SH-SY5Y (cell line): Measurements from ENCODE around the gene NME7.

ENCODE experiments used
- GATA2 ChIP-seq: IDR thresholded peaks from 2 replicates; pipeline ENCODE4 v1.6.1; 2011; ENCODE audit warnings: mild to moderate bottlenecking, low read depth, low read length
- GATA3 ChIP-seq: IDR thresholded peaks from 2 replicates; pipeline ENCODE4 v1.6.1; 2011; ENCODE audit warnings: low read depth, mild to moderate bottlenecking, low read length, moderate library complexity

The NME7 gene

GRCh38 chr1:169367686-169368405 lies at the start of gene NME7, which contains the start of gene BLZF1:
TSS of gene NME7 (minus strand) at chr1:169367797. CDS start at chr1:169367710, 87 bp downstream.
TSS of gene BLZF1 (plus strand) at chr1:169368195. CDS start at chr1:169369523, 1,328 bp downstream.
- TF ChIP-seq GATA3 (no peak), GATA2 (no peak)

DNA sequence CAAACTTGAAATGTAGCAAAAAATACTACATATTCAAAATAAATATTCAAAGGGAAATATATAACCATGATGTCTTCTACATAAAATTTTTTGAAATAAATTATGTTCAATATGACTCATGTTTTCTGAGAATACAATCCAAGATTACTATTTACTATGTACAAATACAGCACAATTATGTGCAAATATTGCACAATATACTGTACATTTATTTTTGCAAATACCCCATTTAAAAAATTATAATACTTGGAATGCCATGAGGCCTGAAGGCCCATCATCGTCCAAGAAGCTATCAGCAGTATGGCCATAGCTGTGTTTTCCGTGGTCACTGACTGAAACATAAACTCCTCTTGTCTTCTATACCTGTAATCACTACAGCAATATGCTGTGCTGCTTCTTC lies 47.4 kb upstream of the NME7 start:
- TF ChIP-seq GATA3 (no peak), GATA2 (no peak)

DNA sequence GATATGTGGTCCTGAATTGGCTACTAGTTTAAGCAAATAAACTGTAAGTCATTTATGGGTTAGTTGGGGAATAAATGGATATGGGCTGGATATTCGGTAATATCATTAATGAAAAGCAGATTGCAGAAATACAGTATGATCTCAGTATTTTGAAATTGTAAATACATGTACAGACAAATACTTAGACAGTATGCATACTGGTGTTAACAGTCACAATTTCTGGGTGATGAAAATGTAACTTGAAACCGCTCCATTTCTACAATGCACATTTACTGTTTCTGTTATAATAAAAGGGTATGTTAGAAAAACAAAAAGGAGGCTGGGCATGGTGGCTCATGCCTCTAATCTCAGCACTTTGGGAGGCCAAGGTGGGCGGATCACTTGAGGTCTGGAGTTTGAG lies 28.4 kb upstream of the NME7 start:
- TF ChIP-seq GATA2 (no peak), GATA3 (no peak)

GRCh38 chr1:169392406-169392805 lies 24.8 kb upstream of the NME7 start:
- no peak for TF ChIP-seq GATA3

GRCh38 chr1:169390303-169390702 lies 22.7 kb upstream of the NME7 start:
- no peak for TF ChIP-seq GATA3
- no peak for TF ChIP-seq GATA2

- TF ChIP-seq GATA3, result no peak
- TF ChIP-seq GATA2, result no peak
Observed at GRCh38 chr1:169387399-169387798, 19.8 kb upstream of the NME7 start.

DNA sequence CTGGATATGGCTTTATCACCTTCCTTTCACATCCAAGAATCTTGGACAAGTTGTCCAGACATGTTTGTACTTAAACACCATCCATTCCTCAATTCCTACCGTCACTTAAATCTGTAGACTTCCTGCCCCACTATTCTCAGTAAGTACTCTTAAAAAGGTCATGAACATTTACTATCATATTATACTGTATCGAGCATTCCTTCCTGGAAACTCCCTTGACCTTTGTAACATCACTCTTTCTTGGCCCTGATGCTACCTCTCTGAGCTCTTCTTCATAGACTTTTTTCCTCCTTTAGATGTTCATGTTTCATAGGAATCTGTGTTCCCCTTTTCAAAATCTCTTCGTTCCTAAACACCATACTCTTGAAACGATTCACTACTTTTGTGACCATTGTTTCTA lies 15.9 kb upstream of the NME7 start:
- TF ChIP-seq GATA3, result no peak
- TF ChIP-seq GATA2, result no peak

- TF ChIP-seq GATA2 (no peak), GATA3 (no peak)
Observed at GRCh38 chr1:169381162-169381561, 13.6 kb upstream of the NME7 start.

- TF ChIP-seq GATA3, result no peak
- no peak for TF ChIP-seq GATA2
Observed at GRCh38 chr1:169371404-169371803, 3.8 kb upstream of the NME7 start.

DNA sequence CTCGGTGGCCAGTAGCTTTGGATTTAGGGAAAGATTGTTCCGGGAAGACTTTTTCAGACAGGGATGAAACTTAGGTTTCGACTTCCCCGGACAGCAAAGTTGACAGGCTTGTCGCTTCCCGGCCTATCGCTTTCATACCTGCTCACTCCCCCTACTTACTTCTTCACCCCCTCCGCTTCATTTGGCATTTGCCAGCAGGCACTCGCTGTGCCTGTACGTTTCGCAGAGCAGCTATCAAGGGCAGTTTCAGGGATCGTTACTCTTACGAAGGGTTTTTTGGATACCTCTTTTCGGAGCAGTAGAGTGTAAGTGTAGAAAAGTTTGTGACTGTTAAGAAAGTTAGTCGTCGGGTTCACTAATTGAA lies 791 bp upstream of the NME7 start:
- no peak for TF ChIP-seq GATA2

DNA sequence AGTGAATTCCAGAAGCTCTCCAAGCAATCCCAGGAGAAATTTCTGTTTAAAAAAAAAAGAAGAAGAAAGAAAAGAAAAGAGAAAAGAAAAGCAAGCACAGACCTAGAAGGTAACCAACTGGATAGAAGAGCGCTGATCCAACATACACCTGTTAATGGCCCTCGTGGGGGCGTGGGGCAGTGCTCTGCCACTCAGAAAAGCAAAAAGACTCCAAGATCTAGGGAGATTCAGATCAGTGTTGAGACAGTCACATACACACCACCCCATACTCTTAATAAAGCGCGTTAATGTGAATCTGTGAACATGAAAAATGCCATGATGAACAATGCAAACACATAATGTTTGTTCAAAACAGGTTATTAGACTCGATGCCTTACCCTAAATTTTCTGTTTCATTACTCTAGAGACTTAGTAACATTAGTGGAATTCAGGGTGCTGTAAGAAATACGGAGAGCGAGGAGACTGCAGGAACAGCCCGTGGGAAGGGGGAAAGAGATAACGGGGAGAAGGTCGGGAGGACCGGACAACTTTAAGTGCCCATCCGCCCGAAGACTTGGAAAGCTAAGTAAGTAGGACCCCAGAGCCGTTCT lies 406 bp downstream of the NME7 start:
- TF ChIP-seq GATA3 (no peak), GATA2 (peak; percentile 13; the same call in 1 of the 2 replicates)

- TF ChIP-seq GATA3 (no peak), GATA2 (no peak)
Observed at GRCh38 chr1:169364948-169365347, 2.6 kb downstream of the NME7 start.

GRCh38 chr1:169363046-169363730 lies 4.4 kb downstream of the NME7 start:
- no peak for TF ChIP-seq GATA2
- TF ChIP-seq GATA3, result no peak

DNA sequence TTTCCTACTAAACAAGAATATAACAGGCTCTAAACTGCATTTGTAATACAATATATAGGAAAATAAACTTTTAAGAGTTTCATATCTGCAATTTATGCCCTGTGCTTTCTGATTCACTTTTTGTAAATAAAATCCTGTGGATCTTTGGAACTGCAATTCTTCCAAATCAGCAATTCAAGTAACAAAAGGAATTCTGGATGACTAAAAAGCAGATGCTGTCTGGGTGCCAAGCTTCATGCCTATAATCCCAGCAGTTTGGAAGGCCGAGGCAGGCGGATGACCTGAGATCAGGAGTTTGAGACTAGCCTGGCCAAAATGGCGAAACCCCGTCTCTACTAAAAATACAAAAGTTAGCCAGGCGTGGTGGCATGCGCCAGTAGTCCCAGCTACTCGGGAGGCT lies 6.3 kb downstream of the NME7 start:
- TF ChIP-seq GATA3 (no peak), GATA2 (no peak)

DNA sequence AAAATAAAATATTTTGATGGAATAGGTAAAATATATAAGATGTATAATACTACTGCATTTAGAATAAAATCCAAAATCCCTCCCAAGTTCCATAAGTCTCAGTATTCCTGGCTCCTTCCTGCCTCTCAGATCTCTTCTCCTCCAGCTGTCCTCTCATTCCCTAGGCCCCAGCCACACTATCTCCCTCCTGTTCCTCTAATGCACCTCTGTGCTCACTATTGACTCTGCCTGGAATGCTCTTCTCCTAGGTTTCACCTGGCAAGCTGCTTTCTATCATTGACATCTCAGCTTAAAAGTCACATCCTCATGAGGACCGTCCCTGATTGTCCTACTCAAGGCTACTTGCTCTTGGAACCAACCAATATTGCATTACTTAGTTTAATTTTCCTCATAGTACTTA lies 7.2 kb downstream of the NME7 start:
- TF ChIP-seq GATA3, result no peak
- TF ChIP-seq GATA2, result no peak

GRCh38 chr1:169348383-169349036 lies 19.1 kb downstream of the NME7 start:
- TF ChIP-seq GATA3 (no peak), GATA2 (no peak)
